GM12801 (cell line): ENCODE results near the gene TGFBR2.

Experiments
- CTCF ChIP-seq: IDR thresholded peaks from one replicate; pipeline ENCODE4 v1.5.1; 2011; ENCODE audit warnings: control low read depth; ENCODE audit not compliant: insufficient read length; ENCODE audit errors: extremely low read depth

Gene TGFBR2

GRCh38 chr3:30670292-30670691 is 63.9 kb downstream of the TGFBR2 start:
- no peak for TF ChIP-seq CTCF

- no peak for TF ChIP-seq CTCF
These were observed 65.3 kb downstream of the TGFBR2 start for GRCh38 chr3:30671527-30672286.

- TF ChIP-seq CTCF = no peak
These were observed 65.9 kb downstream of the TGFBR2 start for GRCh38 chr3:30672287-30672735.

GRCh38 chr3:30672959-30673358 is 66.6 kb downstream of the TGFBR2 start:
- TF ChIP-seq CTCF = no peak

GRCh38 chr3:30673425-30674341 is 67.3 kb downstream of the TGFBR2 start:
- TF ChIP-seq CTCF = no peak

GRCh38 chr3:30675006-30675405 is 68.6 kb downstream of the TGFBR2 start:
- TF ChIP-seq CTCF = no peak

- TF ChIP-seq CTCF = no peak
These were observed 69.4 kb downstream of the TGFBR2 start for GRCh38 chr3:30675774-30676173.
